ENCODE results near the gene MAGOH.
A peak's percentile ranks its signal among the peaks of the same experiment; 100 is the strongest.

The MAGOH gene

DNA sequence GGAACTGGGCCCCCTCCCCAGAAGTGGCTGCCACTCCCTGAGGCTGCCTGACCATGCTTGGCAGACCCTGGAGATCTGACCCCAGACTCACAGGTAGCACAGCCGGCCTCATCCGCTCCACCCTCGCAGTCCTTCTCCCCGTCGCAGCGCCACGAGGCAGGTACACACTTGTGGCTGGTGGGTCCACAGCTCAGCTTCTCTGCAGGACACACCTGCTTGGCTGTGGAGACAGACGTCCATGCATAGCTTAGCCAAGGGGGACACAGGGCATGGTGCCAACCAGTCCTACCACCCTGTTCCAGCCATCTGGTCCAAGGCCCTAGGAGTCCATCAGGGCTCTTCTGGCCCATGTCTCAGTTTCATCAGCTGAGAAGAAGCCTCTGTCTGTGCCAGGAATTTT, 42.2 kb upstream of the MAGOH start:
- TF ChIP-seq, protein P1, sequence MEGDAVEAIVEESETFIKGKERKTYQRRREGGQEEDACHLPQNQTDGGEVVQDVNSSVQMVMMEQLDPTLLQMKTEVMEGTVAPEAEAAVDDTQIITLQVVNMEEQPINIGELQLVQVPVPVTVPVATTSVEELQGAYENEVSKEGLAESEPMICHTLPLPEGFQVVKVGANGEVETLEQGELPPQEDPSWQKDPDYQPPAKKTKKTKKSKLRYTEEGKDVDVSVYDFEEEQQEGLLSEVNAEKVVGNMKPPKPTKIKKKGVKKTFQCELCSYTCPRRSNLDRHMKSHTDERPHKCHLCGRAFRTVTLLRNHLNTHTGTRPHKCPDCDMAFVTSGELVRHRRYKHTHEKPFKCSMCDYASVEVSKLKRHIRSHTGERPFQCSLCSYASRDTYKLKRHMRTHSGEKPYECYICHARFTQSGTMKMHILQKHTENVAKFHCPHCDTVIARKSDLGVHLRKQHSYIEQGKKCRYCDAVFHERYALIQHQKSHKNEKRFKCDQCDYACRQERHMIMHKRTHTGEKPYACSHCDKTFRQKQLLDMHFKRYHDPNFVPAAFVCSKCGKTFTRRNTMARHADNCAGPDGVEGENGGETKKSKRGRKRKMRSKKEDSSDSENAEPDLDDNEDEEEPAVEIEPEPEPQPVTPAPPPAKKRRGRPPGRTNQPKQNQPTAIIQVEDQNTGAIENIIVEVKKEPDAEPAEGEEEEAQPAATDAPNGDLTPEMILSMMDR (IDR thresholded peaks at IDR 0.05; ENCODE audit: low read depth, low read length), result no peak

DNA sequence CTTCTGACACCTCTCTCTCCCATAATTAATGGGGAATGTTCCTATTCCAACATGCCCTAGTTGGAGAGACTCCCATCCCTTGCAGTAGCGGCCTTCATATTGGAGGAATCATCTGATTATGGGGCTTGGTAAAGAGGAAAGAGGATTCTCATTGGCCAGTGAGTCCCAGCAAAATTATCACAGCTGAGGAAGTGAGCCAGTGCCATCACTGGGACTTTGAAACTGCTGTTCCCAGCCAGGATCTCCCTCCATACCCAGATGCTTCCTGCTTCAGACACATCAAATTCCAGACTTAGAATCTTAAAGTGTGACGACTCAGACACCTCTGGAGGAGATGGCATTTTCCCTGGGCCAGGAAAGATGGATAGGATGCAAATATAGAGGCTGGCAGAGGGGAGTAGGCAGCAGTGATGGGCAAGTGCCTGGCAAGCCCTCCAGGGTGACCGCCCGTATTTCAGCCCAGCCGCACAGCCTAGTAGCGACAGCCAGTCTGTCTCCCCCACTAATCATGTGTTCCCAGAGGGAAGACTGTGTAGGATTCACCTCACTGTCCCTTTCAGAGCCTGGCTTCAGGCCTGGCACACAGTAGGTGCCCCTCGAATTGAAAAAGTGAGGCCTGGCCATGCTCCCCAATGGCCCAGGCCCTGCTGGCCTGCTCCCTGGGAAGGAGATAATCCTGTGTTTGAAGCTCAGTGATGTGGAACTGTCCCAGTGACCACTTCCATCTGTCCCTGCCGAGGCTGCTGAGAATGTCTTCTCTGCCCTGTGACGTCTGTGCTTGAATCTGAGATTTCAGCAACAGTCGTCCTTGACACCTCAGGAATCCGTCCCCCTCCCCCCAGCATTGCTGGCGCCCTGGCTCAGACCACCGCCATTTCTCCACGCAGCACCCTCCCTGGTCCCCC, 41.2 kb upstream of the MAGOH start:
- TF ChIP-seq, protein P1 (IDR thresholded peaks at IDR 0.05; ENCODE audit: low read depth, low read length), result no peak

More for the DNA sequence above, 42.2 kb upstream of the MAGOH start:
- H3K4me3 ChIP-seq (ENCODE audit: low read depth, low read length), result no peak overlapping the region

GRCh38 chr1:53278298-53278725, 40.0 kb upstream of the MAGOH start:
- TF ChIP-seq, protein P1 (IDR thresholded peaks at IDR 0.05; ENCODE audit: low read depth, low read length), result peak; percentile 86
- no peak overlapping the region for H3K4me3 ChIP-seq (ENCODE audit: low read depth, low read length)

More for the DNA sequence above, 41.2 kb upstream of the MAGOH start:
- no peak overlapping the region for H3K4me3 ChIP-seq (ENCODE audit: low read depth, low read length)

GRCh38 chr1:53277326-53277725, 39.0 kb upstream of the MAGOH start:
- TF ChIP-seq, protein P1 (IDR thresholded peaks at IDR 0.05; ENCODE audit: low read depth, low read length), result no peak
- H3K4me3 ChIP-seq (ENCODE audit: low read depth, low read length), result no peak overlapping the region

DNA sequence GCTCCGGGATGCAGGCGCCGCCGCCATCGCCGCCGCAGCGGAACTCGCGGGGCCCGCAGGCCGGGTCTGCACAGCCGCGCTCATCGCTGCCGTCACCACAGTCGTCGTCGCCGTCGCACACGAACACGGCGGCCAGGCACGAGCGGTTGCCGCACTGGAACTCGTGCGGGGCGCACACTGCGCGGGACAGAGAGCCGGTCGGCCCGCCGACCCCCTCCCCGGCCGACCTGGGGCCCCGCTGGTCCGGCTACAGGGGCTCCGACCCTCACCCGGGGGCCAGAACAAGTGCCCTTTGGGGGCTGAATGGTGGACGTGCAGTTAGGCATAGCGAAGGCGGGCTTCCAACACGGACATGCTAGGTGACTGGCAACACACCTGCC, 38.6 kb upstream of the MAGOH start:
- H3K4me3 ChIP-seq (ENCODE audit: low read depth, low read length), result no peak overlapping the region
- TF ChIP-seq, protein P1 (IDR thresholded peaks at IDR 0.05; ENCODE audit: low read depth, low read length), result no peak

GRCh38 chr1:53276153-53276901, 38.0 kb upstream of the MAGOH start:
- TF ChIP-seq, protein P1 (IDR thresholded peaks at IDR 0.05; ENCODE audit: low read depth, low read length), result no peak

GRCh38 chr1:53275566-53275965, 37.2 kb upstream of the MAGOH start:
- no peak overlapping the region for H3K4me3 ChIP-seq (ENCODE audit: low read depth, low read length)
- TF ChIP-seq, protein P1 (IDR thresholded peaks at IDR 0.05; ENCODE audit: low read depth, low read length), result no peak

More at GRCh38 chr1:53276153-53276901, 38.0 kb upstream of the MAGOH start:
- H3K4me3 ChIP-seq (ENCODE audit: low read depth, low read length), result no peak overlapping the region

All from WI38 (cell line).